Activated CD4-positive, alpha-beta T cell treated with anti-CD3 and anti-CD28 coated beads for 36 hours (primary cell): ENCODE measurements around the gene FHL3. TPM values are rescaled to one million over a fixed set of nuclear protein-coding genes. Genes with fewer than 3 reads are reported as not detected.

Experiments used
- ATAC-seq: fragments of 200-7000 bp; cut with Tn5 transposase; one replicate; pipeline ENCODE4 v1.10.0; 2021; ENCODE audit warnings: mild to moderate bottlenecking, moderate library complexity
- CTCF ChIA-PET: fragments of 350-600 bp; sonication (Branson Sonifier 250); formaldehyde crosslinking; loops from one replicate; lab custom pipeline; 2021; ENCODE audit warnings: antibody characterized with exemption; lab: Charles Lee
- POLR2A ChIA-PET: fragments of 350-600 bp; sonication (Branson Sonifier 250); formaldehyde crosslinking; loops from one replicate; lab custom pipeline; 2021; ENCODE audit warnings: antibody characterized with exemption, inconsistent platforms; lab: Charles Lee
- DNase-seq: peaks from one replicate; pipeline ENCODE4 v3.0.0-alpha.2; 2020
- H3K27ac Mint-ChIP-seq: one replicate; pipeline ENCODE4 v1.8.0; 2021; ENCODE audit warnings: mixed read lengths
- H3K27me3 Mint-ChIP-seq: one replicate; pipeline ENCODE4 v1.8.0; 2021; ENCODE audit warnings: mixed read lengths
- H3K36me3 Mint-ChIP-seq: one replicate; pipeline ENCODE4 v1.8.0; 2021; ENCODE audit warnings: low read depth, mixed read lengths
- H3K4me1 Mint-ChIP-seq: one replicate; pipeline ENCODE4 v1.8.0; 2021; ENCODE audit warnings: mixed read lengths
- H3K4me3 Mint-ChIP-seq: one replicate; pipeline ENCODE4 v1.8.0; 2021; ENCODE audit warnings: mild to moderate bottlenecking, moderate library complexity, mixed read lengths
- H3K9me3 Mint-ChIP-seq: one replicate; pipeline ENCODE4 v1.8.0; 2021; ENCODE audit warnings: low read depth, mixed read lengths
- intact Hi-C, 2 experiments: fragments of 100-400 bp; cut with DNase I in 1 of 2; cut with micrococcal nuclease in 1 of 2; formaldehyde crosslinking; loops; one replicate each; pipeline versions ENCODE4 v1.14.2 to v1.15.1; 2022 to 2024; cut with DNase I, micrococcal nuclease
- total RNA-seq, 2 experiments: library from RNA; stranded (reverse); gene quantifications; one replicate each; pipeline ENCODE4 v1.2.3, GENCODE V29; 2021

Gene FHL3, protein sequence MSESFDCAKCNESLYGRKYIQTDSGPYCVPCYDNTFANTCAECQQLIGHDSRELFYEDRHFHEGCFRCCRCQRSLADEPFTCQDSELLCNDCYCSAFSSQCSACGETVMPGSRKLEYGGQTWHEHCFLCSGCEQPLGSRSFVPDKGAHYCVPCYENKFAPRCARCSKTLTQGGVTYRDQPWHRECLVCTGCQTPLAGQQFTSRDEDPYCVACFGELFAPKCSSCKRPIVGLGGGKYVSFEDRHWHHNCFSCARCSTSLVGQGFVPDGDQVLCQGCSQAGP
- total RNA-seq, result 10 to 100 TPM; 21.1 to 23.8 TPM

DNA sequence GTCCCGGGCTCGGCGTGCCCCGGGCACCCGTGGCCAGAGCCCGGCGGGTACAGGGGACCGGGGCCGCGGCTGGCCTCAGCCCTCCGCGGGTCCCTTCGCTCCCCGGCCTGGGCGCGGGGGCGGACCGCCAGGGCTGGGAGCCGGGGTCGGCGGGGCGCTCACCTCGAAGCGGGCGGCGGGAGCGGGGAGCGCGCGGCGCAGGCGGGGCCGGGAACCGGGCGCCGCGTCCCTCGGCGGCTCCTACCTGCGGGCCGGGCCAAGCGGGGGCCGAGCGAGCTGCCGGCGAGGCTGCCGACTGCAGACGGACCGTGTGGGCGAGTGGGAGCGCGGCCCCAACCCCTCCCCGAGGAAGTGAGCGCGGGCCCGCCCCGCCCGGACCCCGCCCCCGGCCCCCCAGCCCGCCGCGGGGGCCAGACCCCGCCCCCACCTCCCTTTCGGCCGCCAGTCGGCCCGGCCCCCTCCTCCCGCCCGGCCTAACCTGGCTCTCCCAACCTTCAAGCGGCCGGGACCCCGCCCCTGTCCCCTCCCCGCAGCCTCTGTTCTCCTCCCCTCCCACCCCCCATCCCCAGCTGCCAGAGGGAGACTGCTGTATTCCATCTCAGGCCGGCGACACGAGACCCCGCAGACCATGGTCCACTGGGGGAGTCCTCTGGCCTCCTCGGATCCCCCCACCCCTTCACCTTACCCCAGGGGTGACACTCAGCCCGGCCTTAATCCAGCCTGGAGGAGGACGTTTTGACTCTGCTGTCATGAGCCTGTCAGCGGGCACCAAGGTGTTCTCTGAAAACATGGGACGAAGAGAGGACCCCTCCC, at the start of gene FHL3:
Gene FHL3 (minus strand): TSS at position 320 of the 813 bp plus-strand sequence. CDS start 6,102 bp downstream, outside the sequence.
- POLR2A ChIA-PET, result no interaction called here
- peak within 1 kb of the TSS; percentile 88 for H3K4me3 Mint-ChIP-seq
- H3K27me3 Mint-ChIP-seq, result no peaks in the 10 kb centered on the region
- peak; percentile 69 for DNase-seq
- H3K27ac Mint-ChIP-seq, result peak within 1 kb of the TSS; percentile 88
- H3K36me3 Mint-ChIP-seq, result peaks cover 6% of the 10 kb centered on the region
- intact Hi-C loops, result loop anchor here in 1 of 2 experiments (2.0 kb wide), 1 partner anchor 15 kb away; the partner anchor contains the start of gene SF3A3
- CTCF ChIA-PET, result no interaction called here
- no peak for ATAC-seq
- H3K9me3 Mint-ChIP-seq, result no peaks in the 10 kb centered on the region
- H3K4me1 Mint-ChIP-seq, result peaks cover 49% of the 10 kb centered on the region

DNA sequence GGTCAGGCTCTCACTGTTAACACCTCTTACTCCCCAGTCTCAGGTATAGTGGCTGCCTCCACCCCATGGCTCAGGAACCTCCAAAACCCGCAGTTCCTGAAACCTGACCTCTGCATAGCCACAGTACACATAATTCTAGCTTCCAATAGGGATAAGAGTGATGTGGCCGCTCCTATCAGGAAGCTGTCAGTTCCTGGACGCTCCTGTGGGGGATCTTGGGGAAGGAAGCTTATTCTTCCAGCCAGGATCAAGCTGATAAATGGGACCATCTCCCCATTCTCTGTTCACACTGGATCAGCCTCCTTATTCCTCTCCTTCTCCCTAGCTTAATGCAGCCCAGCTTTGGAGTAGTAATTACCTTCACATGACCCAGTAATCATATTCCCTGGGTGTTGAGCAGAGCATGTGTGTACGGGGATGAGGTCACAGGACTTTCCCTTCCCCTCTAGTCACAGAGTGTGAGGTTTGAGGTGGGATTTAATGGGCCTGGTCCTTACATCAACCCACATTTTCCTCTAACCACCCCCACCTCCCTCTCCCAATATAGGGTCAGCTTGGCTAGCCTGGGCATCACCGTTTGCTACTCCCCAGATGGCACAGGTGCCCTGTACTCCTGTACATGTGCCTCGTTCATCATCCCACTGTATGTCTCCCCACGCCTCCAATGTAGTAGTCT, 48.2 kb upstream of the FHL3 start:
- H3K27me3 Mint-ChIP-seq, result peaks cover 18% of the 10 kb centered on the region
- no peak overlapping the region for H3K27ac Mint-ChIP-seq
- ATAC-seq (peak; percentile 42), DNase-seq (no peak)
- H3K9me3 Mint-ChIP-seq, result no peaks in the 10 kb centered on the region
- ChIA-PET POLR2A (interaction anchor here (0.8 kb wide), 1 partner anchor 25 kb away, joined by 3 read pairs; no protein-coding TSS in a partner anchor), CTCF (interaction anchor here (0.7 kb wide), 2 partner anchors 25 to 71 kb away, joined by 4 to 5 read pairs; no protein-coding TSS in a partner anchor)
- no peak overlapping the region for H3K4me3 Mint-ChIP-seq
- peaks cover 6% of the 10 kb centered on the region for H3K4me1 Mint-ChIP-seq
- H3K36me3 Mint-ChIP-seq, result no peaks in the 10 kb centered on the region
- intact Hi-C loops, result no loop called here

DNA sequence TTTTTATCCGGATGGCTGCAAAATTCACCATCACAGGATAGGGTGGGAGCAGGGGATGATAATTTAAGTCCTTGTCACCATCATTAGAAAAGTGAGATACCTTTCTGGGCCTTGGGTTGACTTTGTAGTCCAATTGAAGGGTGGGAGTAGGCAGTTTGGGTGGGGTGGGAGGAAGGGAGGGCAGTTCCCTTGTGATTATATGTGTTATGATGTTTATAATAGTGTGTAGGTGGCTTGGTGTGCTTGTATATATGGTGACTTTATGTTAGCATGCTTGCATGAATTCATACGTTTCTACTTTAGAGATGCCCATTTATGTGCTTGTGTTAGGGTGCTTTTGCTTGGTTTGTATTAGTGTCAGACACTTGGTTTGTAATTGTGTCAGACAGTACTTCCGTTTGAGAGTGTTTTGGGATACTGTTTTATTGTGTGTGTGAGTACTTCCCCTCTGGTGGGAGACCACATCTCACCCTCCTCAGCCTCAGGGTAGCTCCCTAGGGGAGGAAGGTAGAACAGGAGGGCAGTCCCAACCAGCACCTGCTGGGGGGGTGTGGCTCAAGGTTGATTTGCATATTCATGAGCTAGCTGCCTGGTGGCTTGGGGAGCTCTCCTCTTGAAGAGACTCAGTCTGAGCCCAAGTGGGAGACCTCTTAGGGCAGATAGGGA, 47.6 kb upstream of the FHL3 start:
- DNase-seq (no peak), ATAC-seq (no peak)
- intact Hi-C loops, result no loop called here
- Mint-ChIP-seq H3K36me3 (no peaks in the 10 kb centered on the region), H3K27me3 (peaks cover 20% of the 10 kb centered on the region), H3K27ac (no peak overlapping the region), H3K4me3 (no peak overlapping the region), H3K9me3 (no peaks in the 10 kb centered on the region), H3K4me1 (peaks cover 6% of the 10 kb centered on the region)
- ChIA-PET CTCF (interaction anchor here (0.5 to 0.7 kb wide), 2 partner anchors 25 to 1020 kb away, joined by 3 to 4 read pairs; no protein-coding TSS in a partner anchor), POLR2A (no interaction called here)

DNA sequence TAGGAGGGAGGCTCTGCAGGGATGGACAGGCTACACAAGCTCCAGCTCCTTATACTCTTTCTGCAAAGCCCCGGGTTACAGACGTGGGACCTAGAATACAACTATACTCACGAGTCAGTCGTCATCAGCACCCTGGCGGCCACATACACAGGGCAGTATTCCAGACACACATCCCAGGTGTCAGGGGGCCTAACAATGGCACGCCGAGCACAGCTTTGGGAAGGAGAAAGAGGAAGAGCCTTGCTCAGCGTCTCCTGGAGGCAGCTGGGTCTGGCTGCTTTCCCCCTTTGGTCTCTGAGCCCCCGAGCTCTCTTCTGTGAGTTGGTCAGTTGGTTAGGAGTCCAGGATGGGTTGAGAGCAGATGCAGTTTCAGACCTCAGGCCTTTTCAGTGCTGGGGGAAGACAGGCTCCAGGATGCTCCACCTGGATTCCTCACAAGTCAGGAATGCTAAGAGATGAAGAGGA, 45.8 kb upstream of the FHL3 start:
- H3K9me3 Mint-ChIP-seq, result no peaks in the 10 kb centered on the region
- ChIA-PET CTCF (no interaction called here), POLR2A (no interaction called here)
- no peak overlapping the region for H3K4me3 Mint-ChIP-seq
- H3K27ac Mint-ChIP-seq, result no peak overlapping the region
- no peaks in the 10 kb centered on the region for H3K36me3 Mint-ChIP-seq
- intact Hi-C loops, result no loop called here
- no peak for DNase-seq
- peaks cover 26% of the 10 kb centered on the region for H3K27me3 Mint-ChIP-seq
- no peak for ATAC-seq
- H3K4me1 Mint-ChIP-seq, result peaks cover 8% of the 10 kb centered on the region

DNA sequence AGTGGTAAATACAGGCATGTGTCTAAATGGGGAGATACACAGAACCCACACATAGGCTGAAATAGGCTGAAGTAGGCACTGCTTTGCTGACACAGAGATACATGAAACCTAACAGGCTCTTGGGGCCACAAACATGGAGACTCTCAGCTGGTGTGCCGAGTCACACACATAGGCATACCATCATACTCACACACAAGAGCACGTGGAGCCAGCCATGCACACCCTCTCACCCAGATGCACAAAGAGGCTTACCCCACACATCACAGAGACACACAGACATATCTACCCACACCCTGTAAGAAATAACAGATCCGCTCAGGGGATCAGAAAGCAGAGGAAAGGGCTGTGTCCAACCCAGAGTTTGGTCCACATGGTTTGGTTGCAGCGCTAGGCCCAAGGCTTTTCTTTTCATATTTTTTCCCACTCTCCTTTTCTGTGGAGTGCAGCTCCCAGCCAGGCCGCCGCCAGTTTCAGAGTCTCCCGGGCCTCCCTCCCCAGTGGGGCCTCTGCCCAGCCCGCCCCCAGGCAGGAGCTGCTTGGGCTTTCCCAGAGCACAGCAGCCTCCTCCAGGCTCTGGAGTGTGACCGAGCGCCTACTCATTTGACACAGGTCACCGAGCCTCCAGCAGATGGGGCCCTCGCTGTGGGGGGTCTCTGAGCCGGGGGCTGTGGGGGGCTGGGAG, 45.2 kb upstream of the FHL3 start:
- ChIA-PET CTCF (no interaction called here), POLR2A (no interaction called here)
- intact Hi-C loops, result no loop called here
- Mint-ChIP-seq H3K4me3 (no peak overlapping the region), H3K27me3 (peaks cover 28% of the 10 kb centered on the region), H3K36me3 (no peaks in the 10 kb centered on the region), H3K27ac (no peak overlapping the region), H3K4me1 (peaks cover 10% of the 10 kb centered on the region), H3K9me3 (no peaks in the 10 kb centered on the region)
- ATAC-seq, result no peak
- no peak for DNase-seq

DNA sequence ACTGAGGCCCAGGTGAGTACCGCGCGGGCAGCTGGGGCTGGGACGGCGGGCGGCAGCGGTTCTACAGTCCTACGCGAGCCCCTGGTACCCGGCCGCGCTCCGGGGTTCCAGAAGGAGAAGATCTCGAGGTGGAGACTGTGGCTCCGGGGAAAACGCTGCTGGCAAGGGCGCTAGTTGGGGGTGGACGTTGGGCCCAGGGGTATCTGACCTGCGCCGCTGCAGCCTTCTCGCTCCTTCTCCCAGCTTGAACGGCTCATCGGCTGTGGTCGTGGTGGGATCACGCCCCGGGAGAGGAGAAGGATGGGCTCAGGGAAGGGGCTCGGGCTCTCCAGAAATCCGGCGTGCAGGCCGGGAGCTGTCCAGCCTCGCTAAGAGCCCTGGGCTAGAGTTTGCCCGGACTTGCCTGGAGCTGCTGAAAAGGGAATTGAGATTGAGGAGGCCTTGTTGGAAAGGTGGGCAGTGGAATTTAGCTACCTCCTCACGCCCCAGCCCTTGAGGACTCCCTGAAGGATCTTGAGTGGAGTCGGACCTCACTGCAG, 42.4 kb upstream of the FHL3 start:
- H3K4me1 Mint-ChIP-seq, result peaks cover 13% of the 10 kb centered on the region
- peak overlapping the region; percentile 64 for H3K4me3 Mint-ChIP-seq
- ATAC-seq (no peak), DNase-seq (no peak)
- peaks cover 35% of the 10 kb centered on the region for H3K27me3 Mint-ChIP-seq
- ChIA-PET CTCF (interaction anchor here (0.5 to 1.8 kb wide), 6 partner anchors 20 to 504 kb away, joined by 3 to 7 read pairs (median 4); no protein-coding TSS in a partner anchor), POLR2A (no interaction called here)
- no peak overlapping the region for H3K27ac Mint-ChIP-seq
- intact Hi-C loops, result loop anchor here in 1 of 2 experiments (5.0 kb wide), 1 partner anchor 770 kb away; no protein-coding TSS in a partner anchor
- H3K9me3 Mint-ChIP-seq, result no peaks in the 10 kb centered on the region
- no peaks in the 10 kb centered on the region for H3K36me3 Mint-ChIP-seq

DNA sequence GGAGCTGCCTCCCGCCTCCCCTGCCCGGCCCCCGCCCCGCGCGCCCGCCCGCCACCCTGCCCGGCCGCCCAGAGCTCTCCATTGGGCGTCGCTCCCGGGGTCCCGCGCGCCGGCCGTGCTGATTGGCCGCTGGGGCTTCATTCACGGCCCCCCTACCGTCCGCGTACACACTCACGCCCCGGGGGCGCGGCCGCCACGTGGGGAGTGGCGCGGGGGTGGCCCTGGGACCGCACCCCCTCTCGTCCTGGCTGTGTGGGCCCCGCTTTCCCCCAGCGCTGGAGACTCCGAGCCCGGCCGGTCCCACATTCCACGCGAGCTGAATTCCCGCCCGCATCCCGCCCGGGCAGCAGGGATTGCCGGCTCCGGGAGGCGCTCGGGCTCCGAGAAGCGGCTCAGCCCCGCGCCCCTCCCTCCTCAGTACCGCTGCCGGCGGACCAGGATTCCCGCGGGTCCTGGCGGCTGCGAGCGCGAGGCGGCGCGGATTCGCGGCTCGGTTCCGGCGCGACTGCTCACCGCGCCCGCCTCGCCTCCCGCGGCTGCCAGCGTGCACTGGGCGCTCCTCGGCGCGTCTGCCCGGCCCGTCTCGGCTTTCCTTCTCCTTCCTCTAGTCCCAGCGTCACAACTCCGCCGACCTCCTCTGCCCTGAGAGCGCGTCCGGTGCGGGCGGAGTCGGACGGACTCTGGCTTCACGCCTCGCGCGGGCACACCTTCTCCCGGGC, 41.7 kb upstream of the FHL3 start:
- Mint-ChIP-seq H3K4me1 (peaks cover 11% of the 10 kb centered on the region), H3K27ac (no peak overlapping the region), H3K27me3 (peaks cover 41% of the 10 kb centered on the region), H3K36me3 (no peaks in the 10 kb centered on the region), H3K4me3 (peak overlapping the region; percentile 64), H3K9me3 (no peaks in the 10 kb centered on the region)
- peak; percentile 87 for ATAC-seq
- CTCF ChIA-PET, result interaction anchor here (1.3 to 1.8 kb wide), 4 partner anchors 18 to 32 kb away, joined by 3 to 7 read pairs (median 4); no protein-coding TSS in a partner anchor
- peak; percentile 82 for DNase-seq
- intact Hi-C loops, result loop anchor here in 1 of 2 experiments (1.0 to 5.0 kb wide), 2 partner anchors 17 to 770 kb away; no protein-coding TSS in a partner anchor
- POLR2A ChIA-PET, result interaction anchor here (0.9 kb wide), 2 partner anchors 17 to 19 kb away, joined by 3 to 5 read pairs; no protein-coding TSS in a partner anchor

DNA sequence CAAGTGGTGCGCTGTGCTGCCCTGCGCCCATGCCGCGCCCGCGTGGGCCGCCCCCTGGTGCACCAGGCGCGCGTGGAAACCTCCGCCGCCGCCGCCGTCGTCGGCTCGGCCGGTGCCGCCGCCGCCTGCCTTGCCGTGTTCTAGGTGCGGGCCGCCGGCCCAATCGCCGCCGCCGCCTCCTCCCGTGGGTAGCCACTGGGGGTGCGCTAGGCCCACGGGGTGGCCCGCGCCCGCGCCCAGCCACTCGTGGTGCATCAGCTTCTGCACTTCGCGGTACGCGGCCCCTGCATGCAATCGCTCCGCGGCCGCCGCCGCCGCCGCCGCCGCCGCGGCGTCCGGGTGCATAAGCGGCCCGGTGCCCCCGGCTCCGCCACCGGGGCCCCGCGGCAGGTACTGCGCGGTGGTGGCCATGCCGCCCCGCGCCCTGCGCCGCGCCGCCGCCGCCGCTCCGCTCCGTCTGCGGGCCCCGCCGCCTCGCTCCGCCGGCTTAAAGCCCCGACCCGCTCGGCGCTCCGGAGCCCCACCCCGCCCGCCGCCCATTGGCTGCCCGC, 41.1 kb upstream of the FHL3 start, which contains the start of gene POU3F1:
Gene POU3F1 (minus strand): TSS at position 461 of the 551 bp plus-strand sequence. CDS start 50 bp downstream, at position 411.
- POLR2A ChIA-PET, result interaction anchor here (0.8 to 0.9 kb wide), 3 partner anchors 17 to 19 kb away, joined by 3 to 5 read pairs (median 3); no protein-coding TSS in a partner anchor
- intact Hi-C loops, result loop anchor here in 1 of 2 experiments (1.0 to 5.0 kb wide), 2 partner anchors 16 to 771 kb away; no protein-coding TSS in a partner anchor
- no peaks in the 10 kb centered on the region for H3K36me3 Mint-ChIP-seq

More for the DNA sequence above, 41.1 kb upstream of the FHL3 start, which contains the start of gene POU3F1:
- H3K27me3 Mint-ChIP-seq, result peaks cover 43% of the 10 kb centered on the region
- H3K27ac Mint-ChIP-seq, result no peak within 1 kb of the TSS
- H3K4me1 Mint-ChIP-seq, result peaks cover 11% of the 10 kb centered on the region
- CTCF ChIA-PET, result interaction anchor here (1.4 kb wide), 1 partner anchor 17 kb away, joined by 3 read pairs; no protein-coding TSS in a partner anchor
- peak within 1 kb of the TSS; percentile 64 for H3K4me3 Mint-ChIP-seq
- DNase-seq, result peak; percentile 28
- H3K9me3 Mint-ChIP-seq, result no peaks in the 10 kb centered on the region
- ATAC-seq, result peak; percentile 9
